NCI-H1092 (cell line): ENCODE results near the gene PROX1.

ENCODE experiments used
- DNase-seq: peaks from one replicate; lab custom pipeline; 2025; lab: John Stamatoyannopoulos, UW

PROX1 gene

GRCh38 chr1:214021321-214021720 lies 33.5 kb downstream of the PROX1 start:
- DNase-seq = no peak

DNA sequence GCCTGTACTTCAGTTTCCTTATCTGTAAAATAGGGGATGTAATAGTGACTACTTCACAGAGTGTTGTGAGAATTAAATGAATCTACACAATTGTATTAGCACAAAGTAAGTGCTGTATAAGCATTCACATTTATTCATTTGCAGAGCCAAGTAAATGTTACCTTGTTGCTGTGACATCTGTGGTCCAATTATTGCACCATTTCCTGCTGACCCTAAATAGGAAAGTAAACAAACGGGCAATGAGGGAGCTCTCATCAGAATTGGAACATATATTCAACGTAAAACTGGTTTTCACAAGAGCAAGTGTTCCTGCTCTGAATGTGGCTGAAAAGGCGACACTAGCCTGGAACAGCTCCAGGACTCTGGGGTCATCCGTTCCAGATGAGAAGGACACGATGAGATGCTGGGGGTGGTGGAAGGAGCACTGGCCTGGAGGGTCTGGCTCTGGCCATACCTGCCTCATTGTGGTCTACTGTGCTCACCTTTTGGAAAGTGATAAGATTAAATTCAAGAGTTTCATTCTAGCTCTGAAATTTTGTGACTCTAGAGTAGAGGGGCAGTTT lies 34.5 kb downstream of the PROX1 start:
- DNase-seq = no peak

DNA sequence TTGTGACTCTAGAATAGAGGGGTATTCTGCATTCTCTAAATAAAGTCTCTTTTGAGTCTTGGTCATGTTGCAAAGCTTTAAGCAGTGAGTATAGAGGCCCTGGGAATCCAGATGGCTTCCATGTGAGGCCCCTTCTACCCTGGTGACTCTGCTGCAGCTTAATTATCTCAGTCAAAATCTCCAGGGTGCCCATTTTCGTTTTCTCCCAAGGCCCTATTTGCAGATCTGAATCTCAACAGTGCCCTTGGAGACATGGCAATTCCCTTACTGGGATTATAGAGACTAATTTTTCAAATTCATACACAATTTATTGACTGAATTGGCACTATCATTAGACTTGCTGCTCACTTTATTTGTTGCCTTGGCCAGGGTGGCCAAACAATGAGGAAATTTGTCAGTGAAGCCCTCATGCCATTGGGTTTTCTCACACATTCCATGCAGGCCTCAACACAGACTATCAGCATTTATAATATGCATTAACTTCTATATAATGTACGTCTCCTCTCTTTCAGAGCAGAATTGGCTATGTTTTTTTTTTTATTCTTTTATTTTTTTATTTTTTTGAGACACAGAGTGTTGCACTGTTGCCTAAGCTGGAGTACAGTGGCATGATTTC lies 35.1 kb downstream of the PROX1 start:
- no peak for DNase-seq

GRCh38 chr1:214026985-214027384 lies 39.2 kb downstream of the PROX1 start:
- no peak for DNase-seq

DNA sequence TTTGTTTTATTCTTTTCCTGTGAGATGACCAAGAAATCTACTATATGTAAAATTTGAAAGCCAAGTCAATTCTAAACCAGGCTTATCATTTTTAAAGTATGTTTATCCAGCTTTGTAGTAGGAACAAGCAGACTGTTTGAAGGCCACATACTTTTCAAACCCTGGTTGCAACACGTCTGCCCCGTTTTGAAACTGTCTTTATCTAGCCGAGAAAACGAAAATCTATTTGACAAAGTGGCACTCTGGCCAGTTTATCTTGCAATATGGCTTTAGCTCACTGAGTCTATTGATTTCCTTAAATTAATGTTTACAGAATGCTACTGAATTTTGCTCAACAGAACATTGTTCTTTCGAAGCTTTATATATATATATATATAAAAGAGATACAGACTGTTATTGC lies 39.7 kb downstream of the PROX1 start:
- DNase-seq = no peak

DNA sequence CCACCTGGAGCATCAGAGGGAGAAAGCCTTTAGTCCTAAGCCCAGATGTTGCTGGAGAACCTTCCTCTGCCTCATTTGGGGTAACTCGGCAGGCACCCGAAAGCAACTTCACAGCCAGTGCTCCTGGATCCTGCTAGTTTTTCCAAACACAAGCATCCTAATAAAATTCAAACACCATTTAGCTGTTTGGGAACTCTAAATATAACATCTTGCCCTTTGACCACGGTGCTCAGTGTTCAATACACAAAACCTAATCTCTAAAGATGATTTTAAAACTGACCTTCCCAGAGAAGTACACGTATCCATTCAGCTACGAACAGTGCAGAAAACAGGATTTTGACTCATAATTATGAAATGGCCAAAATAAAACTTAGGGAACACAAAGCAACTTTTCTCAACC lies 40.3 kb downstream of the PROX1 start:
- no peak for DNase-seq

GRCh38 chr1:214028649-214029406 lies 41.1 kb downstream of the PROX1 start:
- no peak for DNase-seq

DNA sequence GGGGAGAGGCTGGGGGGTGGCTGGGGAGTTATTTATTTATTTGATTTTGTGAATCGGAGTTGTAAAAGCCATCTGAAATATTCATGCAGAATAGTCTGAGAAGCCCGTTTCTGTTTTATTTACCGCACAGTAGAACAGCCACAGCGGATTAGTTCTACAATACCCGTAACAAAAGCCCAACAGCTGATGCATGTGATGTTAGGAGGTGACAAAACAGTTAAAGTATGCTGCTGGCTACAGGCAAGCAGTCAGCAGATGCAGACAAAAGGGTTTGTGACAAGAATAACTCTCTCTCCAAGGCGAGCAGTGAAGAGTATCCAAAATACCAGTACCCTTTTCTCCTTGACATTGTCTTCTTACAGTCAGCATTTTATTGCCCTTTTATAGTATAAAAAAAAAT lies 42.0 kb downstream of the PROX1 start:
- DNase-seq = no peak

GRCh38 chr1:214031267-214031650 lies 43.5 kb downstream of the PROX1 start:
- DNase-seq = no peak

GRCh38 chr1:214037468-214037867 lies 49.7 kb downstream of the PROX1 start:
- DNase-seq = no peak

GRCh38 chr1:214039394-214040018 lies 51.7 kb downstream of the PROX1 start:
- no peak for DNase-seq

DNA sequence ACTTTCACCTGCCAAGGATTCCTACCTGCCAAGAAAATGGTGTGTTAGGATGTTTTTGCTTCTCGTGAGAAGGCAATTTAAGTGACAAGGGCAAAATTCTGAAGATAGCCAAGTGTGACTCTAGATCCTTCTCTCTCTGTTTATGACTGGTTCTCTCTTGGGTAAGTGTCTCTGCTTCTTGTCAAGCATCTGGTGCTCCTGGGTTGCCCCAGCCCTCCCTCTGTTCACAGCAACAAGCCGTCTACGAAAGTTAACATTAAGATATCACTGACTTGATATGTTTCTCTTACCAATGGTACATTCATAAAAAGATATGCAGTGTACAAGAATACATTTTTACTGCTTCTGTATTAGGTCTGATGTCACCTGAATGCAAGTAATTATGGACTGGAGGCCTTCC lies 55.4 kb downstream of the PROX1 start:
- no peak for DNase-seq

DNA sequence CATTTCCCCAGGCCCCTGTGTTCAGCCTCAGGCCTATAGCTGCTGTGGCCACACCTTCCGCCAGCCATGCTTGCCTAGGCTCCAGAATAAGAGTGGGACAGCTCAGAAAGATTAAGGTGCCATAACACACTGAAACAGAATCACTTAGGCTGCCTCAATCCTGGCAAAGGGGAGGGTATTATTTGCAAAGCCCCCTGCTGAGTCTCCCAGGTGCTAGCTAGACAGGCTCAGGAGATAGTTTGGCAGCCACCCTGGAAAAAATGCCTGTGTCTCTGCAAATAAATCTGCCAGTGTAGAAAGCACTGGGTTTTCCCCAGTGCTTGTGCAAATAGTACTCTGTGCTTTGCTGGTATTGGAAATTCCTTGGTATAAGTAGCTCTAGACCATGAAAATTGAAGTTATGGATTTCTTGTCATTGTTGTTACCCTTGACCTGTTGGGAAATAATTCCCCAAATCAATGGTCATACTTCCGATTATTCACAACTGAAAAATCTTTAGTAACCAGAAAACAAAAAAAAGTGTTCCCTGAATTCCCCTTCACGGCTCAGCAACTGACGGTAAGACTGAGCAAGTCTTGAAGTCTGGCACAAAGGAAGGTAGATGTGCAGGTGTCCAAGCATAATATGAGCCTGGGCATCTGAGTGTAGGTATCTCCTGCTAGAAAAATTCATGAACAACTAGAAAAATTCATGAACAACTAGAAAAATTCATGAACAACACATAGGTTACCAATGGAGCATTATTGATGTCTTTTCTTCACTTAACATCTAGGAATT lies 56.9 kb downstream of the PROX1 start:
- peak; percentile 32 for DNase-seq

DNA sequence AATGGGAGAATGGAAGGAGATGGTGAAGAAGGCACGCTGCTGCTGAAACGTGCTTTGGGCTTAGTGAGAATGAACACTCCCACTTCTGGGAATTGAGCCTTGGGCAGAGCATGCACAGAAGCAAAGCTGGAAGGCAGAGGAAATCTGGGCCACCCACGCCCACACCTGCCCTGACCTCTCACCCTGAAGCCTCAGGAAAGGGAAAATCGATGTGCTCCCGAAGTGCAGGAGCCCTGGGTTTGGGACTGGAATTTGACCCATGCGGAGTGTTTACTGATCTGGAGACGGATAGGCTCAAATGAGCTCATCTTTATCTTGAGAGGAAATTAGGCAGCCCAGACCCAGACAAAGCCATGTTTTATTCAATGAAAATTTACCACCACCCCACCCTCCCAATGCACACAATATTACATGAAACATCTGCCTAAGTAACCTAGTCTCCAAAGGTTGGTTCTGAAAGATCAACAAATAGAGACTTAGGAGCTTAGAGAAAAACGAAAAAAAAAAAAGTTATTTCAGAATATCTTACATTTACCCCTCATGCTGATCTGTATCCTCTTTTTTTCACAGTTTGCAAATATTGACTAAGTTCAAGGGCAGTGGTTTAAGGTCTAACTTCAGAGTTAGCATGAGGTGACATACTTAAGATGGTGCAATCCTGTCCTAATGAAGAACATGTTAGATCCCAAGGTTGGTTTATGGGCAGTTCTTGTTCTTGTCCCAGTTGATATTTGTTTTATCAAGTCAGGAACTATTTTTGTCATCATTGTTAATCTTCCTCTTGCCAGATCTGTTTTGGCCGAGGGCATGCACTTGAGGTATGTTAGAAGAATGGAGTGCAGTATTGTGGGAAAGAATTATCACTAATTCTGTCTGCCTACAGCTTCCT lies 63.0 kb downstream of the PROX1 start:
- no peak for DNase-seq

- no peak for DNase-seq
Measured at GRCh38 chr1:214051786-214052185, 64.0 kb downstream of the PROX1 start.

GRCh38 chr1:214058076-214058475 lies 70.3 kb downstream of the PROX1 start:
- no peak for DNase-seq

- no peak for DNase-seq
Measured at GRCh38 chr1:214066190-214066589, 78.4 kb downstream of the PROX1 start.

GRCh38 chr1:214066936-214067335 lies 79.2 kb downstream of the PROX1 start:
- DNase-seq = no peak

DNA sequence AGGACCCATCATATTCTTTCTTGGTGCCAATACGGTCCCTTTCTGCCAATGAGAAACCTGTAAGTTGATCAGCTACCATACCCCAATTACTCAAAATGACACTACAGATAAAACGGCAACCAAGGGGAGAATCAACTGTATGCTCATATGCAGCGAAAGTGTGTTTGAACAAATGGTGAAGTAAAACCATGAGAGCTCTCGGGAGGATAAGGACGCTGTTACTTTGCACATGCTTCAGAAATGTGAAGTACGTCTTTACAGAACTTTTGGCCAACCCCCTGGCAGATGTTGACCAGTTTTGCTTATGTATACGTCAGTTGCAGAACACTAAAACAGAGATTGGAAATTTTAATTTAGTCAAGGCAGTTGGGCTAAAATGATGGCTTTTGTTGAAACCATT lies 79.6 kb downstream of the PROX1 start:
- no peak for DNase-seq

DNA sequence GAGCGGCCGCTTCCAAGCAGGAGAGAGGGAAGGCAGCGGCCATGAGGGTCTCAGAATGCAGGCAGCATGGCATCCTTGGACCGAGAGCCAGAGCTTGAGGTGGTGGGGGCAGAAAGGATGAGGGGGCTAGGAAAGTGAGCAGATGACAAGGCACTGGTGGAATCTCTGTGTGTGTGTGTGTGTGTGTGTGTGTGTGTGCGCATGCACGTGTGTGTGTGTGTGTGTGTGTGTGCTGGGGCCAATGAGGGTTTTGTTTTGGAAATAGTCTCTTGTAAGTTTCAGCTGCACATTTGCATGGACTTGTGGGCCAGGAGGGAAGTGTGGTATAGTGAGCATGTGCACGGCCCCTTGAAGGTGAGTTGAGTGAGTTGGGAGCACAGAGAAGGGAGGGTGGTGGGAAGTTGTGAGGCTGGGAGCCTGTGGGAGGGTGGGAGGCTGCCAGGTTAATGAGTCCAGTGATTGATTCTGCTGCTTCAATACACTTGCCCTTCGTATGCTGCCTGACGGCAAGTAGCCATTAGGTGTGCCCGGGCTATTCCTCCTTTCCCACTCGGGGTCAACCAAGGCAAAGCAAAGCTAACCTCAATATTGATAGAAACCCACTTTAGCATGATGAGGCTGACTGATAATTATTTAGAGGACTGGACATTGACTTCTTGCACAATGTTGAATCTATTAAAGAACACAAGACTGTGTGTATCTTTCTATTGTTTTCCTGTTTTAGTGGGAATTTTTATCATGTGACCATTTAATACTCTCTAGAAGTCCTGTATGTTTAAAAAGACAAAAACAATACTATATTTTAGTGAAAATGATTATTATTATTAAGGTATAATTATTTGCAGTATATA lies 80.3 kb downstream of the PROX1 start:
- no peak for DNase-seq
